CD14-positive monocyte (primary cell): ENCODE data around the gene SOHLH1. TPM values are rescaled to one million over a fixed set of nuclear protein-coding genes. Genes with fewer than 3 reads are reported as not detected.

Experiments used
- DNase-seq, 3 donors: peaks; one replicate each; pipeline ENCODE4 v3.0.0-alpha.2; 2011 to 2022
- H2AFZ ChIP-seq: 2 replicates; pipeline ENCODE4 v1.6.0; 2012; ENCODE audit warnings: mild to moderate bottlenecking, low read depth, low read length, inconsistent platforms; ENCODE audit not compliant: insufficient read depth, poor library complexity, severe bottlenecking
- H3K27ac ChIP-seq, 2 donors: 1 replicate in 1 of 2; 2 replicates in 1 of 2; pipeline ENCODE4 v1.5.1; 2012 to 2013; ENCODE audit warnings: low read length in 2 of 2, control low read depth in 1 of 2, inconsistent platforms in 1 of 2, low read depth in 1 of 2, mild to moderate bottlenecking in 1 of 2
- H3K27me3 ChIP-seq, 2 donors: one replicate each; pipeline versions ENCODE4 v1.6.0 to v1.6.1; 2011 to 2013; ENCODE audit warnings: low read length in 2 of 2; ENCODE audit not compliant: control insufficient read depth in 2 of 2, insufficient read depth in 2 of 2
- H3K36me3 ChIP-seq, 2 donors: replicated peaks in 1 of 2; 1 replicate in 1 of 2; 2 replicates in 1 of 2; pipeline versions ENCODE4 v1.5.1 to v1.6.1; 2012 to 2013; ENCODE audit warnings: low read length in 2 of 2, control low read depth in 1 of 2, inconsistent platforms in 1 of 2, mild to moderate bottlenecking in 1 of 2; ENCODE audit not compliant: insufficient read depth in 2 of 2, control insufficient read depth in 1 of 2
- H3K4me1 ChIP-seq, 2 donors: 1 replicate in 1 of 2; 2 replicates in 1 of 2; pipeline versions ENCODE4 v1.5.1 to v1.6.1; 2012 to 2013; ENCODE audit warnings: low read length in 2 of 2, control low read depth in 1 of 2, inconsistent platforms in 1 of 2, mild to moderate bottlenecking in 1 of 2, moderate library complexity in 1 of 2; ENCODE audit not compliant: insufficient read depth in 2 of 2, control insufficient read depth in 1 of 2
- H3K4me2 ChIP-seq: replicated peaks from 2 replicates; pipeline ENCODE3; 2012; ENCODE audit warnings: low read length, moderate library complexity, mild to moderate bottlenecking; ENCODE audit not compliant: poor library complexity, severe bottlenecking; ENCODE audit errors: extremely low read depth
- H3K4me3 ChIP-seq, 3 experiments: fragments of 200-600 bp in 1 of 3; sonication (generic) in 1 of 3; replicated peaks in 1 of 3; 1 replicate in 2 of 3; 2 replicates in 1 of 3; pipeline ENCODE4 v1.5.1; 2011 to 2013; ENCODE audit warnings: low read length in 3 of 3, mild to moderate bottlenecking in 3 of 3, control low read depth in 2 of 3, low read depth in 2 of 3, inconsistent platforms in 1 of 3, moderate library complexity in 1 of 3
- H3K79me2 ChIP-seq: 2 replicates; pipeline ENCODE4 v1.6.0; 2012; ENCODE audit warnings: mild to moderate bottlenecking, control low read depth, inconsistent platforms, low read length, moderate library complexity; ENCODE audit not compliant: insufficient read depth
- H3K9ac ChIP-seq: 2 replicates; pipeline ENCODE4 v1.6.0; 2017; ENCODE audit warnings: low read length, mild to moderate bottlenecking; ENCODE audit not compliant: insufficient read depth, poor library complexity, severe bottlenecking
- H3K9me3 ChIP-seq, 2 donors: replicated peaks in 1 of 2; 1 replicate in 1 of 2; 2 replicates in 1 of 2; pipeline versions ENCODE4 v1.5.1 to v1.6.1; 2012 to 2013; ENCODE audit warnings: low read length in 2 of 2, control low read depth in 1 of 2; ENCODE audit not compliant: control insufficient read depth in 1 of 2, insufficient read depth in 1 of 2
- H4K20me1 ChIP-seq: 2 replicates; pipeline ENCODE4 v1.6.0; 2012; ENCODE audit warnings: mild to moderate bottlenecking, low read length, control low read depth, moderate library complexity; ENCODE audit not compliant: insufficient read depth
- H3K27ac Mint-ChIP-seq, 7 donors: one replicate each; pipeline ENCODE4 v1.8.0; 2020; ENCODE audit warnings: mild to moderate bottlenecking in 7 of 7, mixed read lengths in 7 of 7, moderate library complexity in 6 of 7, inconsistent platforms in 2 of 7
- H3K27me3 Mint-ChIP-seq, 3 donors: one replicate each; pipeline ENCODE4 v1.8.0; 2021 to 2022; ENCODE audit warnings: low read depth in 3 of 3, mild to moderate bottlenecking in 3 of 3, mixed read lengths in 3 of 3, moderate library complexity in 3 of 3, inconsistent platforms in 1 of 3
- H3K36me3 Mint-ChIP-seq, 2 donors: one replicate each; pipeline ENCODE4 v1.8.0; 2020; ENCODE audit warnings: mixed read lengths in 2 of 2, inconsistent platforms in 1 of 2, mild to moderate bottlenecking in 1 of 2
- H3K4me1 Mint-ChIP-seq: one replicate; pipeline ENCODE4 v1.8.0; 2020; ENCODE audit warnings: mild to moderate bottlenecking, mixed read lengths
- H3K4me3 Mint-ChIP-seq, 2 donors: one replicate each; pipeline ENCODE4 v1.8.0; 2020; ENCODE audit warnings: mild to moderate bottlenecking in 2 of 2, mixed read lengths in 2 of 2, moderate library complexity in 1 of 2
- H3K9me3 Mint-ChIP-seq, 7 donors: one replicate each; pipeline ENCODE4 v1.8.0; 2020 to 2022; ENCODE audit warnings: mixed read lengths in 7 of 7, mild to moderate bottlenecking in 6 of 7, moderate library complexity in 6 of 7, inconsistent platforms in 2 of 7
- whole genome bisulfite sequencing: methylation state at CpG from one replicate; pipeline ENCODE4 v1.1.5; 2013; ENCODE audit warnings: missing lambda C conversion rate; ENCODE audit not compliant: insufficient coverage; 5-methylcytosine and 5-hydroxymethylcytosine counted together
- intact Hi-C, 2 donors: fragments of 100-400 bp; cut with micrococcal nuclease; formaldehyde crosslinking; loops; one replicate each; pipeline versions ENCODE4 v1.15.0 to v1.15.1; 2023
- polyA plus RNA-seq, 3 donors: library from polyadenylated mRNA; depleted of rRNA in 1 of 3; unstranded in 2 of 3; stranded (reverse) in 1 of 3; fragments of 300-500 nt in 2 of 3; fragments of >200 nt in 1 of 3; fragmentation: Illumina TruSeq in 2 of 3; gene quantifications; 1 replicate in 2 of 3; 2 replicates in 1 of 3; pipeline ENCODE4 v1.2.3, GENCODE V29; 2012 to 2021
- TF ChIP-seq, protein P1 (sequence below): fragments of 200-600 bp; IDR thresholded peaks from one replicate; pipeline ENCODE4 v1.8.0; 2022; ENCODE audit warnings: antibody characterized with exemption, mild to moderate bottlenecking

The SOHLH1 gene
- polyA plus RNA-seq, 3 donors, result not detected

DNA sequence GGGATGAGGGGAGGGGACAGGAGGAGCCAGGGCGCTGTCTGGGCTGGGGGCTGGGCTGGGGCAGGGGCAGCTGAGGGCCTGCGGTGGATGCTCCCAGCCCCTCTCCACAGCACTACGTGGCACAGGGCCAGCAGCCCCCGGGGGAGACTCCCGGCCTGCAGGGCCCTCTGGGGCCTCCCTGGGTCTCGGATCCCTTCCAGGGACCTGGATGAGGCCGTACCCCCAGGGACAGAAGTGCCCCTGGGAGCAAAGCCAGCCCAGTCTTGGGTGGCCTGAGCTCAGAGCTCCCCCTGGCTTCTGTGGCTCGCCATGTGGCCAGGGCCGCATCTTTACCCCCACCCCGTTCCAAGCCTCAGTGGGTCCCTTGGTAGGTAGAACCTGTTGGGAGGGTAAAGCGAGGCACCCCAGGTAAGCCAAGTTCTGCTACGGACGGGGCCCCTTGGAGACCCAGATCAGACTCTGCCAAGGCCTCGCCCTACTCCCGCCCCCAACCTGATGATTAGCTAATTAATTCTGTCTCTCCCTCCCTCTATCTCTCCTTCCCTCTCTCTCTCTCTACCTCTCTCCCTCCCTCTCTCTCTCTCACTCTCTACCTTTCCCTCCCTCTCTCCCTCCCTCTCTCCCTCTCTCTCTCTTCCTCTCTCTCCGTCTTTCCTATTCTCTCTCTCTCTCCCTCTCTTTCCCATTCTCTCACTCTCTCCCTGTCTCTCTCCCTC is 27.0 kb upstream of the SOHLH1 start:
- 75% methylated on average over 11 of the region's 16 CpGs for WGBS
- Histone ChIP-seq H2AFZ (no peak overlapping the region), H3K9me3 (peaks cover 0 to 4% of the 10 kb centered on the region in 2 donors), H4K20me1 (no peaks in the 10 kb centered on the region), H3K27ac (no peak overlapping the region), H3K27me3 (peaks cover 0 to 2% of the 10 kb centered on the region in 2 donors), H3K4me1 (no peaks in the 10 kb centered on the region), H3K79me2 (no peaks in the 10 kb centered on the region), H3K4me2 (no peak overlapping the region), H3K36me3 (no peaks in the 10 kb centered on the region), H3K9ac (no peak overlapping the region), H3K4me3 (no peak overlapping the region)
- DNase-seq, result no peak
- TF ChIP-seq, protein P1, sequence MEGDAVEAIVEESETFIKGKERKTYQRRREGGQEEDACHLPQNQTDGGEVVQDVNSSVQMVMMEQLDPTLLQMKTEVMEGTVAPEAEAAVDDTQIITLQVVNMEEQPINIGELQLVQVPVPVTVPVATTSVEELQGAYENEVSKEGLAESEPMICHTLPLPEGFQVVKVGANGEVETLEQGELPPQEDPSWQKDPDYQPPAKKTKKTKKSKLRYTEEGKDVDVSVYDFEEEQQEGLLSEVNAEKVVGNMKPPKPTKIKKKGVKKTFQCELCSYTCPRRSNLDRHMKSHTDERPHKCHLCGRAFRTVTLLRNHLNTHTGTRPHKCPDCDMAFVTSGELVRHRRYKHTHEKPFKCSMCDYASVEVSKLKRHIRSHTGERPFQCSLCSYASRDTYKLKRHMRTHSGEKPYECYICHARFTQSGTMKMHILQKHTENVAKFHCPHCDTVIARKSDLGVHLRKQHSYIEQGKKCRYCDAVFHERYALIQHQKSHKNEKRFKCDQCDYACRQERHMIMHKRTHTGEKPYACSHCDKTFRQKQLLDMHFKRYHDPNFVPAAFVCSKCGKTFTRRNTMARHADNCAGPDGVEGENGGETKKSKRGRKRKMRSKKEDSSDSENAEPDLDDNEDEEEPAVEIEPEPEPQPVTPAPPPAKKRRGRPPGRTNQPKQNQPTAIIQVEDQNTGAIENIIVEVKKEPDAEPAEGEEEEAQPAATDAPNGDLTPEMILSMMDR, result no peak
- Mint-ChIP-seq H3K27me3 (peaks cover 0 to 11% (median 4%) of the 10 kb centered on the region in 3 donors), H3K4me3 (peak overlapping the region in 1 of 2 donors; percentile 18), H3K36me3 (no peaks in the 10 kb centered on the region), H3K27ac (no peak overlapping the region), H3K9me3 (peaks cover under 1 to 7% (median 4%) of the 10 kb centered on the region in 7 donors), H3K4me1 (no peaks in the 10 kb centered on the region)
- intact Hi-C loops, result no loop called here

DNA sequence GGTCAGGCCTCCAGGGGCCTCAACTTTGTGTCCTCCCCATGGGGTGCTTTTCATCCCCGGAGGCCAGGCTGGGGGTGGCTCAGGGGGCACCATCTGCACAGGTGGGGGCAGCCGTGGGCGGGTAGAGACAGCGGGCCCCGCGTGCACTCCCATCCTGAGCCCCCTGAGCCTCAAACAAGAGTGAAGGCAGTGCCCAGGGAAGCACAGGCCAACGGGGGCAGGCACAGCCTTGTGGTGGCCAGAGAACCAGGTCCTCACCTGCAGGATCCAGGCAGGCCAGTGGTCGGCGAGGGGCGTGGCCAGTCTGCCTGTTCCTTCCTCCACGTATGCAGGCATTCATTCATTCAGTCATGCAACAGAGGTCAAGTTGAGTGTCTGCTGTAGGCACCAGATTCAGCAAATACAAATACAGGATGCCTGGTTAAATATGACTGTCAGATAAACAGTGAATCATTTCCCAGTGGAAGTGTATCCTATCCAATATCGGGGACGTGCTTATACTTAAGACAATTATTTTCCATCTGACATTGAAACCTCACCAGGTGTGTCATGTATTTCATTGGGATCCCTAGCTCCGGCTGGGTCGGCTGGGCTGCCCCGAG is 25.0 kb upstream of the SOHLH1 start:
- Mint-ChIP-seq H3K9me3 (no peaks in the 10 kb centered on the region), H3K27ac (no peak overlapping the region), H3K27me3 (peaks cover 0 to 13% (median 4%) of the 10 kb centered on the region in 3 donors), H3K4me3 (no peak overlapping the region), H3K4me1 (no peaks in the 10 kb centered on the region), H3K36me3 (no peaks in the 10 kb centered on the region)
- no peak for DNase-seq
- Histone ChIP-seq H3K4me1 (no peaks in the 10 kb centered on the region), H3K36me3 (no peaks in the 10 kb centered on the region), H3K4me2 (no peak overlapping the region), H2AFZ (no peak overlapping the region), H3K79me2 (no peaks in the 10 kb centered on the region), H3K4me3 (no peak overlapping the region), H3K27me3 (peaks cover 0 to 2% of the 10 kb centered on the region in 2 donors), H4K20me1 (no peaks in the 10 kb centered on the region), H3K9ac (no peak overlapping the region), H3K9me3 (no peaks in the 10 kb centered on the region), H3K27ac (no peak overlapping the region)
- WGBS, result 73% methylated on average over 14 of the region's 16 CpGs
- intact Hi-C loops, result no loop called here
- TF ChIP-seq, protein P1, result no peak
